Panc1 (cell line): ENCODE results near the gene NALCN.

Experiments used
- CTCF ChIP-seq: fragments of 450-650 bp; IDR thresholded peaks from 2 replicates; pipeline ENCODE4 v1.5.1; 2017; ENCODE audit warnings: mild to moderate bottlenecking
- REST ChIP-seq, 2 experiments: IDR thresholded peaks; 2 replicates each; pipeline ENCODE4 v1.6.1; 2011 to 2012; ENCODE audit warnings: low read depth in 2 of 2, control low read depth in 1 of 2, low read length in 1 of 2, mild to moderate bottlenecking in 1 of 2, moderate library complexity in 1 of 2; ENCODE audit not compliant: insufficient read depth in 1 of 2
- SIN3A ChIP-seq: IDR thresholded peaks from 2 replicates; pipeline ENCODE4 v1.6.1; 2012; ENCODE audit warnings: low read depth, mild to moderate bottlenecking, low read length, moderate library complexity, borderline replicate concordance; ENCODE audit not compliant: insufficient read depth

- no peak for TF ChIP-seq CTCF
- TF ChIP-seq SIN3A = no peak
- TF ChIP-seq REST (IDR thresholded peaks at IDR 0.05; ENCODE audit: insufficient read depth in 1 of 2, low read depth in 2 of 2, low read length in 1 of 2) = no peak
Measured at GRCh38 chr13:101210774-101211173, 205.5 kb downstream of the NALCN start.
